K562 (cell line): ENCODE measurements around the gene MMP2. TPM values are rescaled to one million over a fixed set of nuclear protein-coding genes. Genes with fewer than 3 reads are reported as not detected.

Experiments
- ARNT ChIP-seq, 2 experiments: fragments of 450-650 bp; IDR thresholded peaks; 2 replicates each; pipeline ENCODE4 v1.6.1; 2016; ENCODE audit warnings: mild to moderate bottlenecking in 1 of 2
- CBX1 ChIP-seq: sonication (generic); IDR thresholded peaks from 2 replicates; pipeline ENCODE4 v1.6.1; 2016; ENCODE audit warnings: antibody characterized with exemption, low read depth, mild to moderate bottlenecking
- ELF2 ChIP-seq: fragments of 250-450 bp; sonication (Bioruptor Pico); IDR thresholded peaks from 2 replicates; pipeline ENCODE4 v1.5.0; 2021; ENCODE audit warnings: mild to moderate bottlenecking
- HDAC8 ChIP-seq: fragments of 450-650 bp; IDR thresholded peaks from 2 replicates; pipeline ENCODE4 v1.6.1; 2016; ENCODE audit warnings: mild to moderate bottlenecking, missing genetic modification characterization, moderate library complexity, missing compliant biosample characterization
- HEY1 ChIP-seq: fragments of 250-450 bp; sonication (Bioruptor Pico); IDR thresholded peaks from 2 replicates; pipeline ENCODE4 v1.5.0; 2020; ENCODE audit warnings: mild to moderate bottlenecking, moderate library complexity, borderline replicate concordance
- HSF4 ChIP-seq: fragments of 250-450 bp; sonication (Bioruptor Pico); IDR thresholded peaks from 2 replicates; pipeline ENCODE4 v2.1.2; 2022; ENCODE audit warnings: mild to moderate bottlenecking, moderate library complexity, borderline replicate concordance
- NBN ChIP-seq: fragments of 450-650 bp; IDR thresholded peaks from 2 replicates; pipeline ENCODE4 v1.6.1; 2016; ENCODE audit warnings: low read depth, mild to moderate bottlenecking
- NCOA4 ChIP-seq: fragments of 450-650 bp; IDR thresholded peaks from 2 replicates; pipeline ENCODE4 v1.6.1; 2018; ENCODE audit warnings: mild to moderate bottlenecking; ENCODE audit not compliant: partially characterized antibody
- PHF8 ChIP-seq: fragments of 200-600 bp; sonication (generic); IDR thresholded peaks from 2 replicates; pipeline ENCODE4 v1.6.1; 2012; ENCODE audit warnings: mixed run types, mild to moderate bottlenecking, inconsistent platforms, low read length, moderate library complexity, borderline replicate concordance
- RFX5 ChIP-seq: IDR thresholded peaks from 2 replicates; pipeline ENCODE4 v1.6.1; 2011; ENCODE audit warnings: low read depth, mild to moderate bottlenecking, improper control_type of control experiment, low read length
- SLC30A9 ChIP-seq: fragments of 250-450 bp; sonication (Bioruptor Pico); IDR thresholded peaks from 2 replicates; pipeline ENCODE4 v1.8.0; 2022; ENCODE audit warnings: mild to moderate bottlenecking, moderate library complexity
- SNIP1 ChIP-seq: fragments of 450-650 bp; IDR thresholded peaks from 2 replicates; pipeline ENCODE4 v1.7.1; 2017; ENCODE audit warnings: low read depth, mild to moderate bottlenecking
- STAT5A ChIP-seq: IDR thresholded peaks from 2 replicates; pipeline ENCODE4 v1.6.1; 2012; ENCODE audit warnings: low read length, inconsistent platforms, borderline replicate concordance
- ZNF146 ChIP-seq: IDR thresholded peaks from one replicate; pipeline ENCODE4 v1.6.1; 2018; ENCODE audit warnings: missing compliant biosample characterization; ENCODE audit not compliant: unreplicated experiment
- ZNF253 ChIP-seq: fragments of 250-450 bp; sonication (Bioruptor Pico); conservative IDR thresholded peaks from 2 replicates; pipeline ENCODE4 v1.6.1; 2021; ENCODE audit warnings: mild to moderate bottlenecking
- ZNF41 ChIP-seq: fragments of 250-450 bp; sonication (Bioruptor Pico); conservative IDR thresholded peaks from 2 replicates; pipeline ENCODE4 v1.4.0; 2020; ENCODE audit warnings: mild to moderate bottlenecking
- polyA plus RNA-seq, 8 experiments: library from polyadenylated mRNA; depleted of rRNA in 4 of 8; stranded (reverse) in 5 of 8; unstranded in 3 of 8; fragments of >200 nt; fragmentation: Nextera tagmentation in 2 of 8; fragmentation: Illumina TruSeq in 1 of 8; extraction: Ambion mirVana in 2 of 8; extraction: Trizol in 1 of 8; gene quantifications; 2 replicates each; pipeline versions ENCODE4 v1.2.1 to v1.2.3, GENCODE V29; 2011 to 2014; ENCODE audit warnings: inconsistent platforms in 1 of 8, missing spikeins in 1 of 8
- total RNA-seq, 7 experiments: library from RNA; depleted of rRNA in 6 of 7; stranded (reverse); fragments of >200 nt in 6 of 7; fragmentation: Illumina TruSeq in 2 of 7; extraction: Trizol in 2 of 7; gene quantifications; 2 replicates each; pipeline versions ENCODE4 v1.2.1 to v1.2.3, GENCODE V29; 2011 to 2021; ENCODE audit warnings: low replicate concordance in 1 of 7
- TF ChIP-seq, protein P1 (sequence below): fragments of 250-450 bp; sonication (Bioruptor Pico); IDR thresholded peaks from 2 replicates; pipeline ENCODE4 v1.8.0; 2021; ENCODE audit warnings: borderline replicate concordance, mild to moderate bottlenecking, moderate library complexity; ENCODE audit not compliant: poor library complexity, severe bottlenecking
- TF ChIP-seq, protein P2 (sequence below): sonication (generic); formaldehyde crosslinking; IDR thresholded peaks from 2 replicates; pipeline ENCODE4 v1.8.1; 2023; ENCODE audit warnings: missing genetic modification reagents, mild to moderate bottlenecking, borderline replicate concordance
- TF ChIP-seq, protein P3 (sequence below): fragments of 150-350 bp; conservative IDR thresholded peaks from 2 replicates; pipeline ENCODE4 v1.6.1; 2014; ENCODE audit warnings: low read length
- TF ChIP-seq, protein P4 (sequence below): fragments of 250-450 bp; sonication (Bioruptor Pico); IDR thresholded peaks from 2 replicates; pipeline ENCODE4 v1.5.0; 2021
- TF ChIP-seq, protein P5 (sequence below): sonication (generic); formaldehyde crosslinking; IDR thresholded peaks from 2 replicates; pipeline ENCODE4 v1.9.0; 2022; ENCODE audit warnings: mild to moderate bottlenecking, missing genetic modification reagents

MMP2 gene
- total and polyA plus RNA-seq, 9 of the 15 experiments (the other 6 are each of a cell fraction or from before 2014, with no cell fraction given), result 0.05 to 0.53 TPM; not detected in 7

DNA sequence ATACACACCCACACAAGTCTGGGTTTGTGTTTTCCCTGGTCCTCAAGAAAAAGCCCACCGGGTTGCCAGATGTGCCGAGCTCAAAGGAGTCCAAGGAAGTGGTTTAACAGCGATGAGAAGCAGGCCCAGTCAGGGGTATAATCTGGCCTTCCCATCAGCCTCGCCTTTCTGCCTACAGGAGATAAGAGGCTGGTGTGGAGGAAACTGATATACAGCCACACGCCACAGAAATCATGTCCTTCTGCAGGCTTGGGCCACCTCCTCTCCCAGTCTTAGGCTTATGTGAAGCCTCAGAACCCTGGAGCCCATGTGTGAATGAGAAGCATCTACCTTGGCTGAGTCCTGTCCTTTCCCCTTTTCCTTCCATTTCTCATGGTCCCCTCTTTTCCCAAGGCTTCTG is 43.6 kb upstream of the MMP2 start (continued):
- TF ChIP-seq, protein P1, sequence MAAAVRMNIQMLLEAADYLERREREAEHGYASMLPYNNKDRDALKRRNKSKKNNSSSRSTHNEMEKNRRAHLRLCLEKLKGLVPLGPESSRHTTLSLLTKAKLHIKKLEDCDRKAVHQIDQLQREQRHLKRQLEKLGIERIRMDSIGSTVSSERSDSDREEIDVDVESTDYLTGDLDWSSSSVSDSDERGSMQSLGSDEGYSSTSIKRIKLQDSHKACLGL (CRISPR knock-in tag), result no peak
- TF ChIP-seq ZNF253 (no peak), SNIP1 (no peak), ELF2 (CRISPR knock-in tag) (no peak), SLC30A9 (no peak), RFX5 (no peak), ZNF146 (CRISPR knock-in tag) (no peak), CBX1 (no peak), ZNF41 (CRISPR knock-in tag) (no peak; the same call in 1 of the 2 replicates), ARNT (IDR thresholded peaks at IDR 0.05) (no peak), NBN (no peak), STAT5A (peak; percentile 61; the same call in 1 of the 2 replicates), HDAC8 (tag) (no peak), PHF8 (no peak), NCOA4 (no peak), HEY1 (CRISPR knock-in tag) (peak; percentile 61; the same call in 1 of the 2 replicates), HSF4 (no peak)
- TF ChIP-seq, protein P2, sequence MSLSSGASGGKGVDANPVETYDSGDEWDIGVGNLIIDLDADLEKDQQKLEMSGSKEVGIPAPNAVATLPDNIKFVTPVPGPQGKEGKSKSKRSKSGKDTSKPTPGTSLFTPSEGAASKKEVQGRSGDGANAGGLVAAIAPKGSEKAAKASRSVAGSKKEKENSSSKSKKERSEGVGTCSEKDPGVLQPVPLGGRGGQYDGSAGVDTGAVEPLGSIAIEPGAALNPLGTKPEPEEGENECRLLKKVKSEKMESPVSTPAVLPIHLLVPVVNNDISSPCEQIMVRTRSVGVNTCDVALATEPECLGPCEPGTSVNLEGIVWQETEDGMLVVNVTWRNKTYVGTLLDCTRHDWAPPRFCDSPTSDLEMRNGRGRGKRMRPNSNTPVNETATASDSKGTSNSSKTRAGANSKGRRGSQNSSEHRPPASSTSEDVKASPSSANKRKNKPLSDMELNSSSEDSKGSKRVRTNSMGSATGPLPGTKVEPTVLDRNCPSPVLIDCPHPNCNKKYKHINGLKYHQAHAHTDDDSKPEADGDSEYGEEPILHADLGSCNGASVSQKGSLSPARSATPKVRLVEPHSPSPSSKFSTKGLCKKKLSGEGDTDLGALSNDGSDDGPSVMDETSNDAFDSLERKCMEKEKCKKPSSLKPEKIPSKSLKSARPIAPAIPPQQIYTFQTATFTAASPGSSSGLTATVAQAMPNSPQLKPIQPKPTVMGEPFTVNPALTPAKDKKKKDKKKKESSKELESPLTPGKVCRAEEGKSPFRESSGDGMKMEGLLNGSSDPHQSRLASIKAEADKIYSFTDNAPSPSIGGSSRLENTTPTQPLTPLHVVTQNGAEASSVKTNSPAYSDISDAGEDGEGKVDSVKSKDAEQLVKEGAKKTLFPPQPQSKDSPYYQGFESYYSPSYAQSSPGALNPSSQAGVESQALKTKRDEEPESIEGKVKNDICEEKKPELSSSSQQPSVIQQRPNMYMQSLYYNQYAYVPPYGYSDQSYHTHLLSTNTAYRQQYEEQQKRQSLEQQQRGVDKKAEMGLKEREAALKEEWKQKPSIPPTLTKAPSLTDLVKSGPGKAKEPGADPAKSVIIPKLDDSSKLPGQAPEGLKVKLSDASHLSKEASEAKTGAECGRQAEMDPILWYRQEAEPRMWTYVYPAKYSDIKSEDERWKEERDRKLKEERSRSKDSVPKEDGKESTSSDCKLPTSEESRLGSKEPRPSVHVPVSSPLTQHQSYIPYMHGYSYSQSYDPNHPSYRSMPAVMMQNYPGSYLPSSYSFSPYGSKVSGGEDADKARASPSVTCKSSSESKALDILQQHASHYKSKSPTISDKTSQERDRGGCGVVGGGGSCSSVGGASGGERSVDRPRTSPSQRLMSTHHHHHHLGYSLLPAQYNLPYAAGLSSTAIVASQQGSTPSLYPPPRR, result no peak
- TF ChIP-seq, protein P3, sequence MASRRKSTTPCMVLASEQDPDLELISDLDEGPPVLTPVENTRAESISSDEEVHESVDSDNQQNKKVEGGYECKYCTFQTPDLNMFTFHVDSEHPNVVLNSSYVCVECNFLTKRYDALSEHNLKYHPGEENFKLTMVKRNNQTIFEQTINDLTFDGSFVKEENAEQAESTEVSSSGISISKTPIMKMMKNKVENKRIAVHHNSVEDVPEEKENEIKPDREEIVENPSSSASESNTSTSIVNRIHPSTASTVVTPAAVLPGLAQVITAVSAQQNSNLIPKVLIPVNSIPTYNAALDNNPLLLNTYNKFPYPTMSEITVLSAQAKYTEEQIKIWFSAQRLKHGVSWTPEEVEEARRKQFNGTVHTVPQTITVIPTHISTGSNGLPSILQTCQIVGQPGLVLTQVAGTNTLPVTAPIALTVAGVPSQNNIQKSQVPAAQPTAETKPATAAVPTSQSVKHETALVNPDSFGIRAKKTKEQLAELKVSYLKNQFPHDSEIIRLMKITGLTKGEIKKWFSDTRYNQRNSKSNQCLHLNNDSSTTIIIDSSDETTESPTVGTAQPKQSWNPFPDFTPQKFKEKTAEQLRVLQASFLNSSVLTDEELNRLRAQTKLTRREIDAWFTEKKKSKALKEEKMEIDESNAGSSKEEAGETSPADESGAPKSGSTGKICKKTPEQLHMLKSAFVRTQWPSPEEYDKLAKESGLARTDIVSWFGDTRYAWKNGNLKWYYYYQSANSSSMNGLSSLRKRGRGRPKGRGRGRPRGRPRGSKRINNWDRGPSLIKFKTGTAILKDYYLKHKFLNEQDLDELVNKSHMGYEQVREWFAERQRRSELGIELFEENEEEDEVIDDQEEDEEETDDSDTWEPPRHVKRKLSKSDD, result no peak
- TF ChIP-seq, protein P4, sequence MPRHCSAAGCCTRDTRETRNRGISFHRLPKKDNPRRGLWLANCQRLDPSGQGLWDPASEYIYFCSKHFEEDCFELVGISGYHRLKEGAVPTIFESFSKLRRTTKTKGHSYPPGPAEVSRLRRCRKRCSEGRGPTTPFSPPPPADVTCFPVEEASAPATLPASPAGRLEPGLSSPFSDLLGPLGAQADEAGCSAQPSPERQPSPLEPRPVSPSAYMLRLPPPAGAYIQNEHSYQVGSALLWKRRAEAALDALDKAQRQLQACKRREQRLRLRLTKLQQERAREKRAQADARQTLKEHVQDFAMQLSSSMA, result no peak
- TF ChIP-seq, protein P5, sequence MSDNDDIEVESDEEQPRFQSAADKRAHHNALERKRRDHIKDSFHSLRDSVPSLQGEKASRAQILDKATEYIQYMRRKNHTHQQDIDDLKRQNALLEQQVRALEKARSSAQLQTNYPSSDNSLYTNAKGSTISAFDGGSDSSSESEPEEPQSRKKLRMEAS (CRISPR knock-in tag), result no peak
